ENCODE measurements around the gene CLPTM1L.

GRCh38 chr5:1370006-1370405 lies 25.1 kb upstream of the CLPTM1L start:
- TF ChIP-seq CTCF (IDR thresholded peaks at IDR 0.05) (no peak), EZH2 (IDR thresholded peaks at IDR 0.05; ENCODE audit: borderline replicate concordance, insufficient read depth, low read depth, low read length, poor library complexity, severe bottlenecking) (no peak)
